Upper lobe of right lung (tissue), 1 donor: ENCODE data around the gene CNTN1. TPM values are rescaled to one million over a fixed set of nuclear protein-coding genes. Genes with fewer than 3 reads are reported as not detected.

Experiments
- ATAC-seq: fragments of 200-7000 bp; cut with Tn5 transposase; one replicate; pipeline ENCODE4 v1.9.1; 2020; ENCODE audit warnings: mild to moderate bottlenecking, moderate library complexity
- DNase-seq: peaks from one replicate; pipeline ENCODE4 v3.0.0-alpha.2; 2020
- H3K27ac ChIP-seq: fragments of 200-600 bp; one replicate; pipeline ENCODE4 v1.8.0; 2022
- H3K27me3 ChIP-seq: fragments of 200-600 bp; one replicate; pipeline ENCODE4 v1.8.0; 2022; ENCODE audit warnings: mild to moderate bottlenecking
- H3K36me3 ChIP-seq: fragments of 200-600 bp; one replicate; pipeline ENCODE4 v1.8.0; 2022
- H3K4me1 ChIP-seq: fragments of 200-600 bp; one replicate; pipeline ENCODE4 v1.8.0; 2022
- H3K4me3 ChIP-seq: fragments of 200-600 bp; one replicate; pipeline ENCODE4 v1.8.0; 2022; ENCODE audit warnings: mild to moderate bottlenecking
- H3K9me3 ChIP-seq: fragments of 200-600 bp; one replicate; pipeline ENCODE4 v1.8.0; 2022
- intact Hi-C: fragments of 100-400 bp; cut with DNase I; formaldehyde crosslinking; loops from one replicate; pipeline ENCODE4 v1.11.0; 2022
- total RNA-seq: library from RNA; stranded (reverse); fragmentation: NEBNext Ultra II Directional; extraction: Animal tissue kit (Norgen Biotek cat#: 25700); gene quantifications from one replicate; pipeline ENCODE4 v1.2.1, GENCODE V29; 2021
- TF ChIP-seq, protein P1 (sequence below): fragments of 200-600 bp; IDR thresholded peaks from one replicate; pipeline ENCODE4 v1.8.0; 2022; ENCODE audit warnings: antibody characterized with exemption
- donor health status: DM: no; HTN: yes; CAD: no; lungs with severe emphysema.

Gene CNTN1
- total RNA-seq, 1 donor from 2014 or later = 15.1 TPM

DNA sequence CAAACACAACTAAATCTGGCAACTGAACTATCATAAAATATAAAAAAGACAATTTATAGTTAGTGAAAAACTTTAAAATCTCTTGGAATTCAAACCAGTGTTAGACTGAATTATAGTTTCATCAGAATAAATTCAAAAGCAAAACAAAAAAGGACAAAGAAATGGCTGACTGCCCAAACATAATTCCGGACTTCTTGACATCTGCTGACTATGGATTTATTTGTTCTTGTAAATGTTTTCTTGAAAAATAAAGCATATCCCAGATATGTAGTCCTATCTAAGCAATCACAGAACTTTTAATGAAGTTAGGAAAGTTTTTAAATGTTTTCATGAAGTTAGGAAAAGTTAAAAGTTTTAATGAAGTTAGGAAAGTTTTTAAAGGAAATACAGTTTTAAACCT, 45.8 kb upstream of the CNTN1 start:
- Histone ChIP-seq H3K4me1 (no peaks in the 10 kb centered on the region), H3K27ac (no peak overlapping the region), H3K36me3 (no peaks in the 10 kb centered on the region), H3K4me3 (no peak overlapping the region), H3K27me3 (no peaks in the 10 kb centered on the region), H3K9me3 (no peaks in the 10 kb centered on the region)
- TF ChIP-seq, protein P1, sequence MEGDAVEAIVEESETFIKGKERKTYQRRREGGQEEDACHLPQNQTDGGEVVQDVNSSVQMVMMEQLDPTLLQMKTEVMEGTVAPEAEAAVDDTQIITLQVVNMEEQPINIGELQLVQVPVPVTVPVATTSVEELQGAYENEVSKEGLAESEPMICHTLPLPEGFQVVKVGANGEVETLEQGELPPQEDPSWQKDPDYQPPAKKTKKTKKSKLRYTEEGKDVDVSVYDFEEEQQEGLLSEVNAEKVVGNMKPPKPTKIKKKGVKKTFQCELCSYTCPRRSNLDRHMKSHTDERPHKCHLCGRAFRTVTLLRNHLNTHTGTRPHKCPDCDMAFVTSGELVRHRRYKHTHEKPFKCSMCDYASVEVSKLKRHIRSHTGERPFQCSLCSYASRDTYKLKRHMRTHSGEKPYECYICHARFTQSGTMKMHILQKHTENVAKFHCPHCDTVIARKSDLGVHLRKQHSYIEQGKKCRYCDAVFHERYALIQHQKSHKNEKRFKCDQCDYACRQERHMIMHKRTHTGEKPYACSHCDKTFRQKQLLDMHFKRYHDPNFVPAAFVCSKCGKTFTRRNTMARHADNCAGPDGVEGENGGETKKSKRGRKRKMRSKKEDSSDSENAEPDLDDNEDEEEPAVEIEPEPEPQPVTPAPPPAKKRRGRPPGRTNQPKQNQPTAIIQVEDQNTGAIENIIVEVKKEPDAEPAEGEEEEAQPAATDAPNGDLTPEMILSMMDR = no peak
- no peak for ATAC-seq
- no peak for DNase-seq
- intact Hi-C loops = no loop called here

DNA sequence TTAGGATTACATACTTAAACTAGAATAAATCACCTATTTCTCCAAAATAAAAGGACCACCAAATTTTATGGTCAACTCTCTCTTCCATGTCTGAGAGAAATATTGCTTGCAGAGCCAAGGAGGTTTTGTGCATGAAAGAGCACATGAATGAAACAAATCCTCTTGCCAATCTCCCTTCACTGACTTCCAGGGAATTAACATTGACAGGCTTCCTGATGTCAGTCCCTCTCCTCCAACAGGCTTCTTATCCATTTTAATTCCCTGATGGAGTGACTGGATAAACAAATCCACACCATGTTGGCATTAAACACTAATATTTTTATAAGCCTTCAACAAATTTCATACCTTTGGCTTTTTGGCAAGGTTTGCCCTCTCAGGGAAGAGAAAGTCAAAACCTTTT, 45.3 kb upstream of the CNTN1 start:
- no peak overlapping the region for H3K4me3 ChIP-seq
- no peaks in the 10 kb centered on the region for H3K4me1 ChIP-seq
- H3K27ac ChIP-seq = no peak overlapping the region
- no peaks in the 10 kb centered on the region for H3K36me3 ChIP-seq
- DNase-seq (no peak), ATAC-seq (no peak)
- no peaks in the 10 kb centered on the region for H3K27me3 ChIP-seq
- no peaks in the 10 kb centered on the region for H3K9me3 ChIP-seq
- TF ChIP-seq, protein P1 = no peak
- intact Hi-C loops = no loop called here

- ATAC-seq = no peak
- H3K4me1 ChIP-seq = no peaks in the 10 kb centered on the region
- H3K27me3 ChIP-seq = no peaks in the 10 kb centered on the region
- no peak overlapping the region for H3K27ac ChIP-seq
- no peaks in the 10 kb centered on the region for H3K36me3 ChIP-seq
- TF ChIP-seq, protein P1 = no peak
- DNase-seq = no peak
- no peak overlapping the region for H3K4me3 ChIP-seq
- intact Hi-C loops = no loop called here
- H3K9me3 ChIP-seq = no peaks in the 10 kb centered on the region
These were observed 44.6 kb upstream of the CNTN1 start for GRCh38 chr12:40647651-40648050.

DNA sequence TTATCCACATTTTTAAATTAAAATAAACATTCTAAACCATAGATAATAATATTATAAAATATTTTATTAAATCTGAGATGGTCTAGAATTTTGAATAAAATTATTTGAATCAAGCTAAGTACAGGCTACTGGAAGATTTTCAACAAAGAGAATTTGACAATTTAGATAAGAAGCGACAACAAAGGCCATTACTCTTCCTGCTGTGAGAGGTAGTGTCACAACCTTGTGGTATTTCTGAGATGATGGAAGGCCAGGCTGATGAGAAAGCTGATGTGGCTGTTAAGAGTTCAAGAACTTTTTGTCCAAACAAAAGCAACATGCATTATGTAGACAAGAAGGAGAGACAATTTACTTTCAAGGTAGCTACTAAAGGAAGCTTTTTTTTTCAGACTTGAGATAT, 43.7 kb upstream of the CNTN1 start:
- intact Hi-C loops = no loop called here
- TF ChIP-seq, protein P1 = no peak
- Histone ChIP-seq H3K36me3 (no peaks in the 10 kb centered on the region), H3K4me1 (no peaks in the 10 kb centered on the region), H3K4me3 (no peak overlapping the region), H3K27ac (no peak overlapping the region), H3K27me3 (no peaks in the 10 kb centered on the region), H3K9me3 (no peaks in the 10 kb centered on the region)
- no peak for DNase-seq
- ATAC-seq = no peak

DNA sequence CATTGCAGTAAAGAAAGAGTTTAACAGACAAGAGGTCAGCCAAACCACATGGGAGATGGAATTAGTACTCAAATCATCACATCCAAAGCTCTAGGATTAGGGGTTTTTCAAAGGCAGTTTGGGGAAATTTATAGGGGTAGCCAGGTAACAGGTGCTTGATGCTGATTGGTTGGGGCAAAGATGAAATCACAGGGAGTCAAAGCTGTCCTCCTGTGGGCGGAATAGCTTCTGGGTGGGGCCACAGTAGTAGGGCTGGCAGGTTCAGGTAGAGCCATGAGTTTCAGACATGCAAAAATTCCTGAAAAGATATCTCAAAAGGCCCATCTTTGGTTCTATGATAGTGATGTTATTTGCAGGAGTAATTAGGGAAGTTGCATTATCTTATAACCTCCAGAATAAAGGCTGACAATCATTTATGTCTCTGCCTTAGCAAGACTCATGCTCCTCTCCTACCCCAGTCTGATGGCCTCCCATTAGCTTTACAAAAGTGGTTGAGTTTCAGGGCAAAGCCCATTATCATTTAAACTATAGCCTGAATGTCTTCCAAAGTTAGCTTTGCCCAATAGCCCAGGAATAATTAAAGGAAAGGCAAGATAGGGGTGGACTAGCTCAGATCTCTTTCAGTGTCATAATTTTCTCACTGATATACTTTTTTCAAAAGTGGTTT, 42.1 kb upstream of the CNTN1 start:
- H3K4me1 ChIP-seq = no peaks in the 10 kb centered on the region
- no peaks in the 10 kb centered on the region for H3K9me3 ChIP-seq
- TF ChIP-seq, protein P1 = no peak
- no peak overlapping the region for H3K4me3 ChIP-seq
- H3K27me3 ChIP-seq = no peaks in the 10 kb centered on the region
- no peak for DNase-seq
- intact Hi-C loops = no loop called here
- no peak overlapping the region for H3K27ac ChIP-seq
- H3K36me3 ChIP-seq = no peaks in the 10 kb centered on the region
- no peak for ATAC-seq

DNA sequence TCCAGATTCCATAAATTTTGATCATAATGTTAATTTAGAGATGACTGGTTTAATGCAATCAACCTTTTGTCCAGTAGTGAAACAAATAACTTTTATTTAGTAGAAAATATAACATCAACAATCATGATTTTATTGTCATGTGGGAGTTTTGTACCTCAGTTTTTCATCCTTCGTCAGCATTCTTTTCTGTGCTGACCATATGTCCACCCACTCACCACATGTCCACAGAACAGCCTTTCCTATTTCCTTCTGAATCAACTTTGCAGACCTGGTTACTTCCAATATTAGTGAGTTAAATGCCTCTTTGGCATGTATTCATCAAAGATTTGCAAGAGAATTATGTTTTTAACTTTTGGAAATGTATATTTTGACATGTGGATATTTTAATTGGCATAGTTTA, 36.8 kb upstream of the CNTN1 start:
- intact Hi-C loops = no loop called here
- DNase-seq (no peak), ATAC-seq (no peak)
- no peak overlapping the region for H3K27ac ChIP-seq
- no peaks in the 10 kb centered on the region for H3K4me1 ChIP-seq
- no peaks in the 10 kb centered on the region for H3K27me3 ChIP-seq
- H3K9me3 ChIP-seq = no peaks in the 10 kb centered on the region
- H3K4me3 ChIP-seq = no peak overlapping the region
- TF ChIP-seq, protein P1 = no peak
- no peaks in the 10 kb centered on the region for H3K36me3 ChIP-seq
